Measurements from ENCODE around the gene MBTPS1.

GRCh38 chr16:84153660-84154214 is 37.0 kb upstream of the MBTPS1 start:
- TF ChIP-seq CTCF (IDR thresholded peaks at IDR 0.05) (no peak), POLR2A (IDR thresholded peaks at IDR 0.05) (no peak), EP300 (IDR thresholded peaks at IDR 0.05) (no peak)
